ENCODE results near the gene TMEM184B.
"Not testable (repeated sequence)": the region's sequence is repeated elsewhere in the genome, so short reads cannot be mapped to it uniquely, and the experiment has no call there.

TMEM184B gene

GRCh38 chr22:38240734-38241252 is 32.0 kb downstream of the TMEM184B start:
- Histone ChIP-seq H3K36me3 (ENCODE audit: control insufficient read depth in 5 of 5, insufficient read depth in 5 of 5, low read length in 5 of 5) (peaks cover 0 to 31% (median 21%) of the 10 kb centered on the region in 5 donors), H3K4me1 (ENCODE audit: control insufficient read depth in 5 of 5, insufficient read depth in 5 of 5, low read length in 5 of 5) (peaks cover 21 to 65% (median 63%) of the 10 kb centered on the region in 5 donors), H3K9ac (ENCODE audit: low read length in 5 of 5) (peak overlapping the region in 1 of 5 donors; percentile 24), H3K27ac (ENCODE audit: low read depth, low read length) (no peak overlapping the region), H3K27me3 (ENCODE audit: control insufficient read depth in 5 of 5, insufficient read depth in 4 of 5, low read length in 5 of 5) (no peaks in the 10 kb centered on the region), H3K4me3 (ENCODE audit: low read depth in 1 of 5, low read length in 5 of 5) (no peak overlapping the region), H3K9me3 (ENCODE audit: control insufficient read depth in 5 of 5, low read length in 5 of 5) (no peaks in the 10 kb centered on the region)

- H3K27me3 ChIP-seq (ENCODE audit: control insufficient read depth in 5 of 5, insufficient read depth in 4 of 5, low read length in 5 of 5), result no peaks in the 10 kb centered on the region
- peak overlapping the region; percentile 96 for H3K27ac ChIP-seq (ENCODE audit: low read depth, low read length)
- H3K4me3 ChIP-seq (ENCODE audit: low read depth in 1 of 5, low read length in 5 of 5), result peak overlapping the region in 2 of 5 donors; percentile 9 to 31
- peaks cover 24 to 80% (median 78%) of the 10 kb centered on the region in 5 donors for H3K4me1 ChIP-seq (ENCODE audit: control insufficient read depth in 5 of 5, insufficient read depth in 5 of 5, low read length in 5 of 5)
- peak overlapping the region in 4 of 5 donors; percentile 4 to 94 (median 54) for H3K9ac ChIP-seq (ENCODE audit: low read length in 5 of 5)
- peaks cover 0 to 32% (median 21%) of the 10 kb centered on the region in 5 donors for H3K36me3 ChIP-seq (ENCODE audit: control insufficient read depth in 5 of 5, insufficient read depth in 5 of 5, low read length in 5 of 5)
- H3K9me3 ChIP-seq (ENCODE audit: control insufficient read depth in 5 of 5, low read length in 5 of 5), result no peaks in the 10 kb centered on the region
Observed at GRCh38 chr22:38239101-38239761, 33.6 kb downstream of the TMEM184B start.

GRCh38 chr22:38238519-38239071 is 34.2 kb downstream of the TMEM184B start:
- peak overlapping the region in 3 of 5 donors; percentile 51 to 94 (median 57) for H3K9ac ChIP-seq (ENCODE audit: low read length in 5 of 5)
- H3K36me3 ChIP-seq (ENCODE audit: control insufficient read depth in 5 of 5, insufficient read depth in 5 of 5, low read length in 5 of 5), result peaks cover 0 to 29% (median 19%) of the 10 kb centered on the region in 5 donors
- peak overlapping the region in 1 of 5 donors; percentile 31 for H3K4me3 ChIP-seq (ENCODE audit: low read depth in 1 of 5, low read length in 5 of 5)
- no peaks in the 10 kb centered on the region for H3K9me3 ChIP-seq (ENCODE audit: control insufficient read depth in 5 of 5, low read length in 5 of 5)
- no peaks in the 10 kb centered on the region for H3K27me3 ChIP-seq (ENCODE audit: control insufficient read depth in 5 of 5, insufficient read depth in 4 of 5, low read length in 5 of 5)
- peak overlapping the region; percentile 96 for H3K27ac ChIP-seq (ENCODE audit: low read depth, low read length)
- peaks cover 25 to 85% (median 82%) of the 10 kb centered on the region in 5 donors for H3K4me1 ChIP-seq (ENCODE audit: control insufficient read depth in 5 of 5, insufficient read depth in 5 of 5, low read length in 5 of 5)

GRCh38 chr22:38236786-38237185 is 36.0 kb downstream of the TMEM184B start:
- no peaks in the 10 kb centered on the region for H3K9me3 ChIP-seq (ENCODE audit: control insufficient read depth in 5 of 5, low read length in 5 of 5)
- H3K36me3 ChIP-seq (ENCODE audit: control insufficient read depth in 5 of 5, insufficient read depth in 5 of 5, low read length in 5 of 5), result peaks cover 0 to 36% (median 32%) of the 10 kb centered on the region in 5 donors
- H3K27ac ChIP-seq (ENCODE audit: low read depth, low read length), result peak overlapping the region; percentile 96
- peak overlapping the region in 1 of 5 donors; percentile 2 for H3K4me3 ChIP-seq (ENCODE audit: low read depth in 1 of 5, low read length in 5 of 5)
- H3K9ac ChIP-seq (ENCODE audit: low read length in 5 of 5), result peak overlapping the region in 2 of 5 donors; percentile 27 to 55
- H3K27me3 ChIP-seq (ENCODE audit: control insufficient read depth in 5 of 5, insufficient read depth in 4 of 5, low read length in 5 of 5), result no peaks in the 10 kb centered on the region
- peaks cover 34 to 92% (median 88%) of the 10 kb centered on the region in 5 donors for H3K4me1 ChIP-seq (ENCODE audit: control insufficient read depth in 5 of 5, insufficient read depth in 5 of 5, low read length in 5 of 5)

- Histone ChIP-seq H3K36me3 (ENCODE audit: control insufficient read depth in 5 of 5, insufficient read depth in 5 of 5, low read length in 5 of 5) (peaks cover 0 to 50% (median 46%) of the 10 kb centered on the region in 5 donors), H3K4me1 (ENCODE audit: control insufficient read depth in 5 of 5, insufficient read depth in 5 of 5, low read length in 5 of 5) (peaks cover 32 to 97% (median 93%) of the 10 kb centered on the region in 5 donors), H3K27me3 (ENCODE audit: control insufficient read depth in 5 of 5, insufficient read depth in 4 of 5, low read length in 5 of 5) (no peaks in the 10 kb centered on the region), H3K4me3 (ENCODE audit: low read depth in 1 of 5, low read length in 5 of 5) (no peak overlapping the region), H3K9me3 (ENCODE audit: control insufficient read depth in 5 of 5, low read length in 5 of 5) (no peaks in the 10 kb centered on the region), H3K9ac (ENCODE audit: low read length in 5 of 5) (peak overlapping the region in 2 of 5 donors; percentile 24 to 25), H3K27ac (ENCODE audit: low read depth, low read length) (peak overlapping the region; percentile 96)
Observed at GRCh38 chr22:38235240-38235850, 37.5 kb downstream of the TMEM184B start.

GRCh38 chr22:38233856-38234255 is 39.0 kb downstream of the TMEM184B start:
- not testable (repeated sequence) for H3K9me3 ChIP-seq (ENCODE audit: control insufficient read depth in 5 of 5, low read length in 5 of 5); H3K9ac ChIP-seq (ENCODE audit: low read length in 5 of 5); H3K27me3 ChIP-seq (ENCODE audit: control insufficient read depth in 5 of 5, insufficient read depth in 4 of 5, low read length in 5 of 5); H3K4me3 ChIP-seq (ENCODE audit: low read depth in 1 of 5, low read length in 5 of 5)
- Histone ChIP-seq H3K27ac (ENCODE audit: low read depth, low read length) (peak overlapping the region; percentile 96), H3K4me1 (ENCODE audit: control insufficient read depth in 5 of 5, insufficient read depth in 5 of 5, low read length in 5 of 5) (peaks cover 32 to 92% (median 87%) of the 10 kb centered on the region in 5 donors), H3K36me3 (ENCODE audit: control insufficient read depth in 5 of 5, insufficient read depth in 5 of 5, low read length in 5 of 5) (peaks cover 0 to 57% (median 48%) of the 10 kb centered on the region in 5 donors)

GRCh38 chr22:38233427-38233826 is 39.4 kb downstream of the TMEM184B start:
- H3K4me3 ChIP-seq (ENCODE audit: low read depth in 1 of 5, low read length in 5 of 5), result no peak overlapping the region
- H3K9ac ChIP-seq (ENCODE audit: low read length in 5 of 5), result peak overlapping the region in 1 of 5 donors; percentile 22
- H3K27ac ChIP-seq (ENCODE audit: low read depth, low read length), result peak overlapping the region; percentile 96
- peaks cover 30 to 92% (median 87%) of the 10 kb centered on the region in 5 donors for H3K4me1 ChIP-seq (ENCODE audit: control insufficient read depth in 5 of 5, insufficient read depth in 5 of 5, low read length in 5 of 5)
- no peaks in the 10 kb centered on the region for H3K27me3 ChIP-seq (ENCODE audit: control insufficient read depth in 5 of 5, insufficient read depth in 4 of 5, low read length in 5 of 5)
- no peaks in the 10 kb centered on the region for H3K9me3 ChIP-seq (ENCODE audit: control insufficient read depth in 5 of 5, low read length in 5 of 5)
- peaks cover 0 to 58% (median 50%) of the 10 kb centered on the region in 5 donors for H3K36me3 ChIP-seq (ENCODE audit: control insufficient read depth in 5 of 5, insufficient read depth in 5 of 5, low read length in 5 of 5)

GRCh38 chr22:38232196-38232595 is 40.6 kb downstream of the TMEM184B start:
- H3K36me3 ChIP-seq (ENCODE audit: control insufficient read depth in 5 of 5, insufficient read depth in 5 of 5, low read length in 5 of 5), result peaks cover 0 to 70% (median 51%) of the 10 kb centered on the region in 5 donors
- peaks cover 29 to 93% (median 84%) of the 10 kb centered on the region in 5 donors for H3K4me1 ChIP-seq (ENCODE audit: control insufficient read depth in 5 of 5, insufficient read depth in 5 of 5, low read length in 5 of 5)
- no peak overlapping the region for H3K9ac ChIP-seq (ENCODE audit: low read length in 5 of 5)

GRCh38 chr22:38230916-38231315 is 41.9 kb downstream of the TMEM184B start:
- peaks cover 0 to 81% (median 61%) of the 10 kb centered on the region in 5 donors for H3K36me3 ChIP-seq (ENCODE audit: control insufficient read depth in 5 of 5, insufficient read depth in 5 of 5, low read length in 5 of 5)
- no peak overlapping the region for H3K4me3 ChIP-seq (ENCODE audit: low read depth in 1 of 5, low read length in 5 of 5)
- H3K27me3 ChIP-seq (ENCODE audit: control insufficient read depth in 5 of 5, insufficient read depth in 4 of 5, low read length in 5 of 5), result no peaks in the 10 kb centered on the region
- peak overlapping the region in 1 of 5 donors; percentile 2 for H3K9ac ChIP-seq (ENCODE audit: low read length in 5 of 5)
- H3K27ac ChIP-seq (ENCODE audit: low read depth, low read length), result peak overlapping the region; percentile 71
- peaks cover 23 to 80% (median 71%) of the 10 kb centered on the region in 5 donors for H3K4me1 ChIP-seq (ENCODE audit: control insufficient read depth in 5 of 5, insufficient read depth in 5 of 5, low read length in 5 of 5)
- no peaks in the 10 kb centered on the region for H3K9me3 ChIP-seq (ENCODE audit: control insufficient read depth in 5 of 5, low read length in 5 of 5)

More at GRCh38 chr22:38232196-38232595, 40.6 kb downstream of the TMEM184B start:
- Histone ChIP-seq H3K27me3 (ENCODE audit: control insufficient read depth in 5 of 5, insufficient read depth in 4 of 5, low read length in 5 of 5) (no peaks in the 10 kb centered on the region), H3K4me3 (ENCODE audit: low read depth in 1 of 5, low read length in 5 of 5) (no peak overlapping the region), H3K9me3 (ENCODE audit: control insufficient read depth in 5 of 5, low read length in 5 of 5) (no peaks in the 10 kb centered on the region), H3K27ac (ENCODE audit: low read depth, low read length) (peak overlapping the region; percentile 96)

All from subcutaneous abdominal adipose tissue (tissue), 5 donors.